GM21528 (cell line): Measurements from ENCODE around the gene ZSCAN22.
"Not testable (repeated sequence)": the region's sequence is repeated elsewhere in the genome, so short reads cannot be mapped to it uniquely, and the experiment has no call there.

Experiments
- ATAC-seq: cut with Tn5 transposase; IDR thresholded peaks from one replicate; pipeline ENCODE4 v1.9.1; 2021; ENCODE audit warnings: mild to moderate bottlenecking, moderate library complexity; ENCODE audit not compliant: unreplicated experiment, low FRiP score

The ZSCAN22 gene

GRCh38 chr19:58368561-58369360 lies 42.0 kb downstream of the ZSCAN22 start:
- no peak for ATAC-seq

DNA sequence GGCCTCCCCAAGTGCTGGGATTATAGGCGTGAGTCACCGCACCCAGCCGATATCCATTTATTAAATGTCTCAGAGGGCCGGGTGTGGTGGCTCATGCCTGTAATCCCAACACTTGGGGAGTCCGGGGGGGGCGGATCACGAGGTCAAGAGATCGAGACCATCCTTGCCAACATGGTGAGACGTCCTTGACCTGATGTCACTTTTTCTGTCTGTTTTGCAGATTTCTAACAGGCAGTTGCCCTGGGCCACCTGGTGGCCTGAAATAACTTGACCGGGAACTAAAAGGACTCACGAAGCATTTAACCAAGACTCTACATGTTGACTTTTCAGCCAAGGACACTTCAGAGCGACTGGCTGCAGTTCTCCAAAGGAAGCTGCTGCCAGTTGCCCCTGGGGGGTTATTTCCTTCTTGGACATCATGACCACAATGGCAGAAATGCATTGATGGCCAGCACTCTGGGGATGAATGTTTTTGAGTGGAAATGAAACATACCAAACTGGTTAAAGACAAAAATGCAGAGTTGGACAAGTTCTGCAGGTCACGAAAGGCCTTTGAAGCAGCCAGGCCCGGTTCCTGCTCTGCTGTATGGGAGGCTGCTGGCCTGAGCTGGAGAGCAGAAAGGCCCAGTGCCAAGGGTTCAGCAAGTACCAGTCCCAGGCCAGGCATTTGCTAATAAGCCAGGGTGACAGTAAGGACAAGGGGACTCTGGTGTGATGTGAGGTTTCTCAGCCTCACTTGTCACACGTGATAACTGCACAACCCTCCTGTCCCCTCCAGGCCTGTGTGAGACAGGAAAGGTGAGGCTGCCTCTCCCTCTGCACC lies 45.7 kb downstream of the ZSCAN22 start:
- ATAC-seq, result no peak

DNA sequence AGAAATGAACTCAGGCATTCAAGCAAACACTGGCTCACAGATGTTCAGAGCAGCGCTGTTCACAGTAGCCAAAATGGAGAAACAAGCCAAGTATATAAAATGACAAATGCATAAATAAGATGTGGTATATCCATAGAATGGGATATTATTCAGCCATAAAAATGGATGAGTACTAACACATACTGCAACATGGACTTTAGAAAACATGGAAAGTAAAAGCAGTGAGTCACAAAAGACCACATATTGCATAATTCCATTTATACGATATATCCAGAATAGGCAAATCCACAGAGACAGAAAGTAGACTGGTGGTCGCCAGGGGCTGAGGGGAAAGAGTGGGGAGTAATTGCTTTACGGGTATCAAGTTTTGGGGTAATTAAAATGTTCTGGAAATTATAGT lies 47.4 kb downstream of the ZSCAN22 start:
- ATAC-seq, result no peak

GRCh38 chr19:58376724-58377123 lies 49.9 kb downstream of the ZSCAN22 start:
- ATAC-seq, result not testable (repeated sequence)

GRCh38 chr19:58379246-58379645 lies 52.5 kb downstream of the ZSCAN22 start:
- ATAC-seq, result no peak

DNA sequence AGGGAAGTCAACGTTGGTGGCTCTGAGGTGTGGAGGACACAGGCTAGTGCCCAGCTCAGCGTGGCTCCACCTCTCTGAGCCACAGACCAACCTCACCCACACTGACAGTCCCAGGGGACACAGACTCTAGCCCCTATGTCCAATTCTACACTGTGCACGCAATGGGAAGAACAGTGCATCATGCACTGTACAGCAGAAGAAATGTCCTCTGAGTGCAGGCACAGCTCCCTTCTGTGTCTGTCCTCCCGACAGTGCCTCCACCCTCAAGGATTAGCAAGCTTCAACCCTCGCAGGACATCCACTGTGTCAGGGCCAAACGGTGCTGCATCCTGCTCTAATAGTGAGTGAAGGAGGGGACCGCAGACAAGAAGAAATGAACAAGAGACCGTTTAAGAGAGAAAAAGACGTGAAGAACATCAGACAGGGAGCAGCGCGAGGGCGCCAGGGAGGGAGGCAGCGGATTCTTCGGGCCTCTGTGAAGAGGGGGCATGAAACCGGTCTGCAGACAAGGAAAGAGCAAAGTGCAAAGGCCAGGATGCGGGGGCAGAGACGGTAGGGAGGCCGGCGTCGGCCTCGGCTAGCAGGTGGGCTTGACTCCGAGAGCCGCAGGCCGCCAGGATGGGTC lies 53.4 kb downstream of the ZSCAN22 start:
- ATAC-seq, result peak; percentile 0

DNA sequence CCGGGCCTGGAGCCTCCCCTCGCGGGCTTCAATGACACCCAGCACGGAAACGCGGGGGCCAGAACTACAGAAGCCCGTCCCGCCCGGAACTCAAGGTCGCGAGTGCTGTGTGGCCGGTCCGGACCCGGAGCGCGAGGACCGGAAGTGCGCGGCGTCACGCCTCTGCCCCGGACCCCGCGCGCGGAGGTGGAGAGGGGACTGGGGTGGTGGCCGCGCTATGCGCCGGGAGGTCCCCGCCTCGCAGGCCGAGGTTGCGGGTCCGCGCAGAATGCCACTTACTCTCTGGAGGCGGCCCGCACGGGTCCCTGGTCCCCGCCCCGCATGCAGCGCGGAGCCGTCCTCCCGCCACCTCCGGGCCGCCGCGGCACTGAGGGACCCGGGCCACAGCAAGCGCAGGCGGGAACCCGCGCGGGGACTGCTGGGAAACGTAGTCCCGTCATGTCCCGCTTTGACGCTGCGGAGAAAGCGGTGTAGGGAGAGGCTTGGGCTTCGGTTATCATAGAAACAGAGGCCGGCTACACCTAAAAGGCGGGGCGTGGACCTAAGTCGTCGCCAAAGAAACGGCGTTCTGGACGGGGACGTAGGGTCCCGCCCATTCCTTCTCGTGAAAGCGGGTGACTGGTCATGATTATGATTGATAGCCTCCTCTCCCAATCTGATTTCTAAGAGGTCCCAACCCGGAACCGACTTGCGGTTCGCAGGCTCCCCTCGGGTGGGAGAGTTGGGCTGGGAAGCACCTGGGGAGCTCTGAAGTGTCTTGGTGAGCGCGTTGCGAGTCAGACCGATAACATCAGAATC lies 54.1 kb downstream of the ZSCAN22 start, which contains the start of gene ZNF837:
ZNF837 (minus strand) TSS at position 369 of the 798 bp plus-strand sequence. CDS start 11,698 bp downstream, outside the sequence.
- ATAC-seq, result peak; percentile 77

DNA sequence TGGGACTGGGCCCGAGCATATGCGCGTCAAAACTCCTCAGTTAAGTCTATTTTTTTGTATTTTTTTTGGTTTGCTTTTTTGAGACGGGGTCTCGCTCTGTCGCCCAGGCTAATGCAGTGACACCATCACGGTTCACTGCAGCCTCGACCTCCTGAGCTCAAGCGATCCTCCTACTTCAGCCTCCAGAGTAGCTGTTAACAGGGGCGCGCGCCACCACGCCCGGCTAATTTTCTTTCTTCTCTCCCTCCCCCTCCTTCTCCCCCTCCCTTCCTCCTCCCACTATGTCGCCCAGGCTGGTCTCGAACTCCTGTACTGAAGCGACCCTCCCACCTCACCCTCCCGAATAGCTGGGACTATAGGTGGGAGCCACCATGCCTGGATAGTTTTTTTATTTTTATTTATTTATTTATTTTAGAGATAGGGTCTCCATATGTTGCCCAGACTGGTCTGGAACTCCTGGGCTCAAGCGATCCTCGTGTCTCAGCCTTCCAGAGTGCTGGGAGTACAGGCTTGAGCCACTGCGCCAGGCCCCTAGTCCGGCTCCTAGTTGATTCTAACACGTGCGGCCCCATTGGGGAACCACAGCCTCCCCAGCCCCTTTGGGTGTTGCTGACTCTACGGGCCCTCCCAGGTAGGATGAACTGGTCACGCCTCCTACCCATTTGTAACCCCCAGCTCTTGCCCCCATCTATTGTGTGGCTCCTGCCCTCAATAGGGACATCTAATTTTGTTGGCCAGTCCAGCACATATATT lies 54.8 kb downstream of the ZSCAN22 start:
- no peak for ATAC-seq

DNA sequence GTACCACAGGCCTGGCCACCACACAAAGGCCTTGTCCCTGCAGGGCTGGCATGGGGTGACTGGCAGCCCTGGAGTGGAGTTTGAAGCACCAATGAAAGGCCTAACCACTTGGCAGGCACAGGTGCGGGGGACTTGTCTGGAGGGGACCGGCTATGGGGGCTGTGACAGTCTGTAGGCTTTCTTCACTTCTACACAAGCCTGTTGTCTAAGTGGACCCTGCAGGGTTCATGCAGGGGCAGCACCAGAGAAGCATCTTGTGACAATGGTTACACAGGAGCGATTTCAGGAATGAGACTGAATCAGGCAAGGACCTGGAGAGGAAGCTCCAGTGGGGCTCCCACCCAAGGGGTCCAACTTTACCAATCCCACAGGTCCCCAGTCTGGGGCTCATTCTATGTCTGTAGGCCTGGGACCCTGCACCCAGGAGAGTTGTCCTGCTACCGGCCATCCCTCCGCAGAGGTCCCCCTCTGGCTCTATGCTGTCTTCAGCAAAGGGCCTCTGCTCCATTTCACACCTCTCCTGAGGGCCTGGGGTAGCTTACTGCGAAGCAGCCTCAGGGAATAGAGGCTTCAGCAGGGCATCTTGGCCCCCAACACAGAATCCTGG lies 56.3 kb downstream of the ZSCAN22 start:
- no peak for ATAC-seq

GRCh38 chr19:58385313-58385890 lies 58.6 kb downstream of the ZSCAN22 start:
- no peak for ATAC-seq

- ATAC-seq, result peak; percentile 15
Observed at GRCh38 chr19:58385891-58386575, 59.2 kb downstream of the ZSCAN22 start.

GRCh38 chr19:58386576-58387337 lies 60.0 kb downstream of the ZSCAN22 start, which contains the start of gene RPS5:
Gene RPS5, plus strand, starts transcription at chr19:58387269. Its CDS starts 869 bp downstream, at chr19:58388138.
- ATAC-seq, result peak; percentile 64

DNA sequence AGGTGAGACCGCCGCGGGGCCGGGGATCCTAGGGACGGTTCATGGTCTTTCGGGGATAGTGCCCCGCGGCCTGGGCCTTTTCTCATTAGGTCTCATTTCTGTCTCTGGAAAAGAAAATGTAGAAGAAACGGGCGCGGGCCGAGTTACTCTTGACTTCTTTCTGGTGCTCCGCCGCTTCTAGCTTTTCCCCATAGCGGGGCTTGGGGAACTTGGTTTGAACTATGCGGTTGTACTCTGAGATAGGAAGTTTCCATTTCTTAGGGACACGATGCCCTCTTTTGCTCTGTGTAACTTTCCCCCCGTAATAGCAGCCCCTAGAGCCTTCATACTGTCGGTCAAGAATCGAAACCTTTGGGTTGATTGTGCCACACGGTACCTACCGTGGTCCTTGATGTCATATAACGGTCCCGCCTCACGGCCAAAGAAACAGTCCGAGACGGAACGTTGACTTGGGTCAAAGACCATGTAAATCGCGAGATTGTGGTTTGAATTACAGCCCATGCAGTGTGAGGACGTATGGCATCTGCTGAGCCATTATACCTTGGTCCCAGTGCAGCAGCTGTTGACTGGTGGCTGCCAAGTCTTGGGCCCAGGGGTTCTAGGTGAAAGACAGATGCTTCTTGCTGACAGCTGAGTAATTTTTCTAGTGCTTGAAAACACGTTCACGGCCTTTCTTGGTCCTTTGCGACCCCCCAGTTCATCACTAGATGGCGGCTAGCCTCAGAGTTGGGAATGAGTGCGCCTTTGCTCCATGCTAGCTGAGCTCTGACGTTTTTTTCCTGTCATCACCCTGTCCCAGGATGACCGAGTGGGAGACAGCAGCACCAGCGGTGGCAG lies 60.8 kb downstream of the ZSCAN22 start:
- no peak for ATAC-seq

GRCh38 chr19:58388175-58388526 lies 61.4 kb downstream of the ZSCAN22 start:
- no peak for ATAC-seq
